MCF 10A (cell line): Measurements from ENCODE around the gene TSPAN17. TPM values are rescaled to one million over a fixed set of nuclear protein-coding genes. Genes with fewer than 3 reads are reported as not detected.

Experiments
- BruUV-seq: library from RNA; stranded (reverse); fragments of 400-500 nt; replicated peaks from 2 replicates; lab custom pipeline; 2021; lab: Mats Ljungman, UMichigan
- CTCF ChIA-PET: fragments of 300-600 bp; sonication (Branson Sonifier 250); formaldehyde crosslinking; extraction: SDS; loops from one replicate; lab custom pipeline; 2021; ENCODE audit warnings: antibody characterized with exemption, inconsistent platforms; lab: Yijun Ruan, JAX
- POLR2A ChIA-PET: fragments of 300-600, 350-650 bp; sonication (Branson Sonifier 250); formaldehyde crosslinking; extraction: SDS; loops from one replicate; lab custom pipeline; 2020; ENCODE audit warnings: antibody characterized with exemption, inconsistent platforms; lab: Yijun Ruan, JAX
- DNase-seq: peaks from one replicate; pipeline ENCODE4 v3.0.0-alpha.2; 2018; ENCODE audit not compliant: unreplicated experiment
- H3K27ac Mint-ChIP-seq: one replicate; pipeline ENCODE4 v1.8.0; 2022; ENCODE audit warnings: mild to moderate bottlenecking, low read depth, mixed read lengths; ENCODE audit not compliant: unreplicated experiment
- H3K27me3 Mint-ChIP-seq: one replicate; pipeline ENCODE4 v1.8.0; 2022; ENCODE audit warnings: mixed read lengths; ENCODE audit not compliant: insufficient read depth, unreplicated experiment
- H3K36me3 Mint-ChIP-seq: one replicate; pipeline ENCODE4 v1.8.0; 2022; ENCODE audit warnings: mild to moderate bottlenecking, moderate library complexity, mixed read lengths; ENCODE audit not compliant: insufficient read depth, unreplicated experiment
- H3K4me1 Mint-ChIP-seq: one replicate; pipeline ENCODE4 v1.8.0; 2022; ENCODE audit warnings: mixed read lengths; ENCODE audit not compliant: insufficient read depth, unreplicated experiment
- H3K4me3 Mint-ChIP-seq: one replicate; pipeline ENCODE4 v1.8.0; 2022; ENCODE audit warnings: mild to moderate bottlenecking, moderate library complexity, mixed read lengths; ENCODE audit not compliant: unreplicated experiment
- H3K9me3 Mint-ChIP-seq: one replicate; pipeline ENCODE4 v1.8.0; 2022; ENCODE audit warnings: mixed read lengths; ENCODE audit not compliant: unreplicated experiment
- CTCF ChIP-seq: fragments of 200-600 bp; IDR thresholded peaks from one replicate; pipeline ENCODE4 v1.8.0; 2022; ENCODE audit warnings: antibody characterized with exemption, mild to moderate bottlenecking; ENCODE audit not compliant: unreplicated experiment
- intact Hi-C: fragments of 100-400 bp; cut with micrococcal nuclease; formaldehyde crosslinking; loops from 2 replicates; pipeline ENCODE4 v1.14.1; 2022
- total RNA-seq: library from RNA; stranded (reverse); gene quantifications from 2 replicates; pipeline ENCODE4 v1.2.3, GENCODE V29; 2022

TSPAN17 gene
- total RNA-seq, 1 experiment from 2014 or later, result 36.7 TPM

- CTCF ChIA-PET, result interaction anchor here (0.6 to 0.7 kb wide), 2 partner anchors 30 to 41 kb away, joined by 3 to 4 read pairs; no protein-coding TSS in a partner anchor
These were observed 44.2 kb upstream of the TSPAN17 start for GRCh38 chr5:176603091-176603490.

GRCh38 chr5:176606032-176606431 is 41.3 kb upstream of the TSPAN17 start:
- no peak for TF ChIP-seq CTCF
- ChIA-PET POLR2A (no interaction called here), CTCF (interaction anchor here (0.7 to 1.9 kb wide), 5 partner anchors 10 to 62 kb away, joined by 3 to 8 read pairs (median 4); no protein-coding TSS in a partner anchor)
- no peaks in the 10 kb centered on the region for H3K27me3 Mint-ChIP-seq
- no peaks in the 10 kb centered on the region for H3K9me3 Mint-ChIP-seq
- no peak overlapping the region for H3K4me3 Mint-ChIP-seq
- DNase-seq, result no peak
- BruUV-seq, result no TSS peak
- intact Hi-C loops, result no loop called here
- peaks cover 7% of the 10 kb centered on the region for H3K4me1 Mint-ChIP-seq
- H3K27ac Mint-ChIP-seq, result no peak overlapping the region
- H3K36me3 Mint-ChIP-seq, result no peaks in the 10 kb centered on the region

More at GRCh38 chr5:176603091-176603490, 44.2 kb upstream of the TSPAN17 start:
- Mint-ChIP-seq H3K9me3 (no peaks in the 10 kb centered on the region), H3K4me1 (peaks cover 7% of the 10 kb centered on the region), H3K36me3 (no peaks in the 10 kb centered on the region), H3K27ac (no peak overlapping the region), H3K4me3 (no peak overlapping the region), H3K27me3 (no peaks in the 10 kb centered on the region)
- intact Hi-C loops, result no loop called here
- no TSS peak for BruUV-seq
- POLR2A ChIA-PET, result no interaction called here
- no peak for TF ChIP-seq CTCF
- DNase-seq, result no peak

GRCh38 chr5:176606875-176607274 is 40.4 kb upstream of the TSPAN17 start:
- intact Hi-C loops, result no loop called here
- no TSS peak for BruUV-seq
- no peaks in the 10 kb centered on the region for H3K9me3 Mint-ChIP-seq
- H3K27me3 Mint-ChIP-seq, result no peaks in the 10 kb centered on the region
- H3K27ac Mint-ChIP-seq, result no peak overlapping the region
- no peak overlapping the region for H3K4me3 Mint-ChIP-seq
- ChIA-PET POLR2A (no interaction called here), CTCF (interaction anchor here (0.6 to 1.9 kb wide), 3 partner anchors 11 to 33 kb away, joined by 3 to 6 read pairs (median 3); no protein-coding TSS in a partner anchor)
- DNase-seq, result no peak
- H3K36me3 Mint-ChIP-seq, result no peaks in the 10 kb centered on the region
- H3K4me1 Mint-ChIP-seq, result peaks cover 12% of the 10 kb centered on the region
- TF ChIP-seq CTCF, result no peak

- Mint-ChIP-seq H3K27me3 (no peaks in the 10 kb centered on the region), H3K36me3 (no peaks in the 10 kb centered on the region), H3K9me3 (no peaks in the 10 kb centered on the region), H3K4me3 (peak overlapping the region; percentile 83), H3K4me1 (peaks cover 12% of the 10 kb centered on the region), H3K27ac (no peak overlapping the region)
- BruUV-seq, result no TSS peak
- no peak for DNase-seq
- TF ChIP-seq CTCF, result no peak
- intact Hi-C loops, result no loop called here
- ChIA-PET CTCF (interaction anchor here (1.0 to 1.9 kb wide), 6 partner anchors 35 to 200 kb away, joined by 3 to 7 read pairs (median 4); no protein-coding TSS in a partner anchor), POLR2A (interaction anchor here (0.9 to 1.3 kb wide), 3 partner anchors 18 to 71 kb away, joined by 3 to 5 read pairs (median 4); partner anchors contain the start of gene RNF44)
These were observed 39.1 kb upstream of the TSPAN17 start for GRCh38 chr5:176608142-176608705.
